GM21619 (cell line): ENCODE results near the gene KCNIP4.
"Not testable (repeated sequence)": the region's sequence is repeated elsewhere in the genome, so short reads cannot be mapped to it uniquely, and the experiment has no call there.

Experiments used
- ATAC-seq: cut with Tn5 transposase; IDR thresholded peaks from one replicate; pipeline ENCODE4 v1.9.1; 2021; ENCODE audit not compliant: unreplicated experiment

The KCNIP4 gene

DNA sequence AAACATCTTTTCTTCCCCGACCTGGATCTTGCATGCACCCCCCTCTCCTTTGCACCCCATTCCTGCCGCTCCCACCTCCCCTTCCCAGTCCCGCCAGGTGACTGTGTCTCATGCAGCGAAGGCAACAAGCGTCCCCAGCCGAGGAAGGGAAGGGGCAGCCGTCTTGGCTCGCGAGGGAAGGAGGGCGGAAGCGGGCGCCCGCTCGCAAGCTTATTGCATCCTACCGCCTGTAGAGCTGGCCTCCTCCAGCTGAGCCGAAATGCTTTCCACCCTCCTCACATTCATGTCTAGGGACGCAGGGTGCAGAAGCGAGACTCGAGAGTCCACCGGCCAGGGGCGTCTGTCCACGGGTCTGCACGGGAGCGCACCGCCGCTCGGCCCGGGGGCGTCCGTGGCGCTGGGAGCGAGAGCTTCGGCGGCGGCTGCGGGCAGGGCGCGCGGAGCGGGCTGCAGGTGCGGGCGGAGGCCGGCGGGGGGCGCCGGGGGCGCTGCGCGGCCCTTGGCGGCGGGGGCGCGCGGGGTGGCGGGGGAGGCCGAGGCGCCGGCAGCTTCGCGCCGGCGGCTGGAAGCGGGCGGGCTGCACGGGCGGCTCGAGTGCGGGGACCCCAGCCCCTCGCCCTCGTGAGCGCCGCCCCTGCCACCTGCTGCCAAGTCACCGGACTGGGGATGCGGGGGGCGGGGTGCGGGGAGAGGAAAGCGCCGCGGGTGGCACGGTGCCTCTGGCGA is at the start of gene KCNIP4:
TSS of gene KCNIP4 (minus strand) at position 426 of the 726 bp plus-strand sequence.
- ATAC-seq, result no peak

DNA sequence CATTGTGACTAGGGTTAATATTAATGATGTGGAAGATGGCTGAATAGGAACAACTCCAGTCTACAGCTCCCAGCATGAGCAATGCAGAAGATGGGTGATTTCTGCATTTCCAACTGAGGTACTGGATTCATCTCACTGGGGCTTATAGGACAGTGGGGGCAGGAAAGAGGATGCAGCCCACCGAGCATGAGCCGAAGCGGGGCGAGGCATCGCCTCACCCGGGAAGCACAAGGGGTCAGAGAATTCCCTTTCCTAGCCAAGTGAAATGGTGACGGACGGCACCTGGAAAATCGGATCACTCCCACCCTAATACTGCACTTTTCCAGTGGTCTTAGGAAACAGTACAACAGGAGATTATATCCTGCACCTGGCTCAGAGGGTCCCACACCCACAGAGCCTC is 48.0 kb upstream of the KCNIP4 start:
- not testable (repeated sequence) for ATAC-seq

DNA sequence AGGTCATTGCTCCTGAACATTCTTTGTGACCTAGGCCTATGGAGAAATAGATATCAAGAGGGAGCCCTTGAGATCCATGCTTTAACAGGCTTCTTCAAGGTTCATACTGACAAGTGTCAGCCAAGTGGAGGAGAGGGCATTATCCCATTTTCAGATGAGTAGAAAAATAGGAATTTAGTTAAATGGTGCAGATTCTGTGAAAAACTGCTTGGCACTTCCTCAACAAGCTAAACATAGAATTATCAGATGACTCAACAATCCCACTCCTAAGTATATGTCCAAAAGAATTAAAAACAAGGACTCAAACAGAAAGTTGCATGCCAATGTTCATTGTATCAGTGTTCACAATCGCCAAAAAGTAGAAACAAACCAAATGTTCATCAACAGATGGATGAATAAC is 43.8 kb upstream of the KCNIP4 start:
- ATAC-seq, result no peak

DNA sequence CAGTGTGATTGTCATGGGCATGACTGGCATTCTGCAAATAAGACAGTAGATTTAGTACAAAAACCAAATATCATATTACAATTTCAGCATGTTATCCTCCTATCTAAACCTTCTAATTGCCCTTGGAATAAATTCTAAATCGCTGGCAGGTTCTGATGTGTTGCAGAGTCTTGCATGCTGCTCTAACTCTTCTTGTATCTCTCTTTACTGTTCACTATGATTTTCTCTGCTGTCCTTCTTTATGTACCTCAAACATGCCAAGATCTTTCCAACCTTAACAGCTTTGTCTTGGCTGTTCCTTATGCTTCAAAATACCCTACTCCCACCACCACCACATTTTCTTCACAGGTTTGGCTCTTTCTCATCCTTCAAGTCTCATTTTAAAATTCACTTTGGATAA is 43.0 kb upstream of the KCNIP4 start:
- no peak for ATAC-seq

DNA sequence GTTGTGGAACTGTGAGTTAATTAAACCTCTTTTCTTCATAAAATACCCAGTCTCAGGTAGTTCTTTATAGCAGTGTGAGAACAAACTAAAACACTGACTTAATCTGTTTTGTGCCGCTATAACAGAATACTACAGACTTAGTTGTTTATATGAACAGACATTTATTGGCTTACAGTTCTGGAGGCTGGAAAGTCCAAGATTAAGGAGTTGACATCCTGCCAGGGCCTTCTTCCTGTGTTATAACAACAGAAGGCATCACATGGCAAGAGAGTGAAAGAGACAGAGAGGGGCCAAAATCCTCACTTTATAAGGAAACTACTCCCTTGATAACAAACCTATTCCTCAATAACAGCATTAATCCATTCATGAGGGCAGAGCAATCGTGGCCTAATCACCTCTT is 42.5 kb upstream of the KCNIP4 start:
- ATAC-seq, result no peak

DNA sequence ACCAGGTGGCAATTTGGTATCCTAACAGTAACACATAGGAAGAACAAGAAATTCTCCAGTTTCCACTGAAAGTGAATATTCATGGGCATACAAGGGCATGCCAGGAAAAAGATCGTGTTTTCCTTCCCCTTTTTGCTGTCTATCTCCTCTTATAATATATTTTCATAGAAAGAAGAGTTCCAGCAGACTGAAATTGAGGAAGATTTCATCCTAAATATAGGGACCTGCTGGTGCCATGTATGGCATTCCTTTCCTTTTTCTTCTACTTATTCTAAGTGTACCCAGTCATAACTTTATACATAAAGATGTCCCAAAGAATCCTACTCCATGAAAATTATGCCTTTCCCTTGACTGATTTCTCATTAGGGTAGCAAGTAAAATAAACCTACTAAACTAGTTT is 40.8 kb upstream of the KCNIP4 start:
- ATAC-seq, result no peak

DNA sequence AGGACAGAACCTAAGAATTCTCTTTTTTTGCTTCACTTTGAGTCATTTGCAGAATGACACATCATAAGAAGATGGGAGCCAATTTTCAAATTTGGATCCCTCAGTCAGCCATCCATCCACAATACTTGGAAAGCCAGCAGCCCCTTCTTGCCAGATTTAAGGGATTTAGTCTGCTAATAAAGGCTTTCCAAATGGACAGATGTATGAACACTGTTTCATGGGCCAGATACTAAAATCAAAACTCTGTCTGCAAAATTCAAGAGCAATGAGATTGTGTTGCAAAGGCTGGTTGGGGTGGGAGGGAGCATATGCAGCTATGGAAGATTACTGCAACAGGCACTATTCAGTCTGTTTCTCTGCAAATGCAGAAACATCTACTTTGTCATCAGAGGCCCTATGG is 37.7 kb upstream of the KCNIP4 start:
- ATAC-seq, result no peak

DNA sequence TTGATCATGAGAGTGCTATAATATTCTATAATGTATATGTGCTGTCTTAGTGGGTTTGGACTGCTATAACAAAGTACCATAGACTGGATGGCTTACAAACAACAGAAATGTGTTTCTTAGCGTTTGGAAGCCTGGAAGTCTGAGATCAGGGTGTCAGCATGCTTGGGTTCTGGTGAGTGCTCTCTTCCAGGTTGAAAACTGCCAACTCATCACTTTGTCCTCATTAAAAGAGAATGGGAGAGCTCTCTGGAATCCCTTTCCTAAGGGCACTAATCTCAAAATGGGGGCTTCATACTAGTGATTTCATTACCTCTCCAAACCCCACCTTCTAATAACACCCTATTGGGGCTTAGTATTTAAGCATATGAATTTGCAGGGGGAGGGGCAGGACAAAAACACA is 33.5 kb upstream of the KCNIP4 start:
- ATAC-seq, result no peak

DNA sequence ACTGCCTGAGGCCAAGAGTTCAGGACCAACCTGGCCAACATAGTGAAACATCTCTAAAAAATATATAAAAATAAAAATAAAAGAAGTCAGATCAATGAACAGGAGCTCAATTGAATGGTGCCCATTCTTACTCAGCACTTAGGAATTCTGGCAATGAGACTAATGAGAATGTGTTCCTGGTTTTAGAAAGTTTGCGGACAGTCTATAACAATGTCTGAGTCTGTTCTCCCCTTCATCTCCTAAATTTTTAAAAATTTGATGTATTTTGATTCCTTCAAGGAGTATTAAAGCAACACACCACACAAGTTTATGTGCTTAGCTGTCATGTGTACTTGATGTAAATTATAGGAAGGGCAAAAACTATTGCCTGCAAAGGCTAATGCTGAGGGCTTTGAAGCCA is 30.6 kb upstream of the KCNIP4 start:
- no peak for ATAC-seq

DNA sequence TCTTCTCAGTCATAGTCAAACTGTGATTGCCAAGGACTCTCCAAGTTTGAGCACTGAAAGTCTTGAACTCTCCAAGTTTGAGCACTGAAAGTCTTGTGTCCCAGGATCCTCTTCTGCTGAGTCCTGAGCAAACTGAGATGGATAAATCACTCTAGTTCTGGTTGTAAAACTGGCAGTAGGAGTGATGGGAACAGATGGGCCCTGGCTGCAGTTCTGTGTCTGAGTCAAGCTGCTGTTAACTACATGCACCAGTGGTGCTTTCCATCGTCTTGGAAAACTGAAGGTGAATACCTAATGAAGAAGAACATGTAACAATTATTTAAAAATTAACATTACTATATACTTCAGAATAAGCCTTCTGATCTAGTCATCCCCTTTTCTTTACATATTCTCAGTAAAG is 27.6 kb upstream of the KCNIP4 start:
- no peak for ATAC-seq

DNA sequence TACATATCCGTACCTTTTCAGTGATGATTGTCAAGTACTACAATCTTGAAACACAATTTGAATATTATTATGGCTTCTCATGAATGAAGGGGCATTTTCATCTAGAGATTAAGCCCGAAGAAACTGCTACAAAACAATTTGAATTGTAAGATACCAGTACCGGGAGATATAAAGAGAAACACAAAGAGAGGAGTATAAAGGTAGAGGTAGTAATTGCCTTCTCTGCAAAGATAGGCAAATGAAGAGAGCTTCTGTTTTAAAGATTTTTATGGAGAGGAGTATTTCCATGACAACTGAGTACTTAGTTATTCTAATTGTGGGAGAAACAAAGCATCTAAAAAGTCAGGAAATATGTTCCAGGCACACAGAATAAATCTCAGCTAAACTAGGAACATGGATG is 25.3 kb upstream of the KCNIP4 start:
- no peak for ATAC-seq

DNA sequence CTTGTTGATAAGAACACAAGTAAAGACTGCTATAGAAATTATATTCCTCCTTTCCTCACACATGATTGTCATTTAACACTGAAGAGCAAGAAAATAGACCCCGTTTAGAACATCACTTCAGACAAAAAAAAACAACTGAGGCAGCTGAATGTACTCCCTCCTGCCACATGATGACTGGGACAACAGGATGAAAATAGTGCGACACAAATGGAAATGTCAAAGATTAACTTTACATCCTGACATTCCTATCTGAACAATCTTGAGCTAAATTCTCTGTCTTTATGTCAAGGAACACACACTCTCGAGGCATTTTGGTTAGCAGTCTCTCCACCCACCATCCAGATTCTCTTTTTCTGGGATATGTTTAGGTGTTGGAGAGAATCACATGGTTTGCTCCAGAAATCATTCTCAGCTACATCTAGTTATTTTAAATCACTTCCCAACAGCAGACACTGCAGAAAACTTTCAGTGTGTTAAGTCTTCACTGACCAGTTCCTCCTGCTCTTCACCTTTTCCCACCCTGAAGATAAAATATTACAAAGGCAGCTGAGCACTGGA is 16.3 kb upstream of the KCNIP4 start:
- ATAC-seq, result no peak

DNA sequence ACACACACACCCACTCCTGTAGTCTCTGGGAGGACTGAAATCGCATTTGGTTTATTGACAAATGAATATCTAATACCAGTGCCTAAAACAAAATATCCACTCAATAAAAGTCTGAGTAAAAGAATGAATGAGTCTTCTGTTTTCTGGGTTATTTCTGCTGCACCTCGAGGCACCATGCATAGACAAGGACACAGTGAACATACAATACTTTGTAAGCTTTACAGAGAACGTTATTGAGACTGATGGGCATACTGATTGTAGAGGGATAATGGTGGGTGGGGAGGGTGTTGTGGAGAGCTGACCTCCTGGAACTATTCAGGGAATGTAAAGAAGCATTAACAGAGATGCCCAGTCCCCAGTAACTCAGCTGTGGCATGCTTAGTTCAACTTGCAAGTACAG is 14.1 kb upstream of the KCNIP4 start:
- ATAC-seq, result no peak

DNA sequence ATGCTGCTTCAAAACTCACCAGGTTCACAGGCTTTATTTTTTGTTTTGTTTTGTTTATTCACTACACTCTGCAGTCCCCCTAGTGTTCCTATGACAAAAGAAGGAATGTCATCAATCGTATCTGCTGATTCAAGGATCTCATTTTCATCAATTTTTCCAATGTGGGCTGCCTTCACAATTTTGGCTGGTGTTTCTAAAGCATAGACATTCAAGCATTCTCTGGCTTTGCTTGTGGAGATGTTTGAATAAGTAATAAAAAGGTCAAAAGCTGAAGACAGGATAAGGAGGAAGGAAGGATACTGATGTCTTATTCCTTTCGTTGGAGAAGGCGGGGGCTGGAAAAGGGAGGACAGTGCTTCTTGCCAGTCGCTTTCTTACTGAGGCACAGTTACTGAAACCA is 12.2 kb upstream of the KCNIP4 start:
- ATAC-seq, result no peak

DNA sequence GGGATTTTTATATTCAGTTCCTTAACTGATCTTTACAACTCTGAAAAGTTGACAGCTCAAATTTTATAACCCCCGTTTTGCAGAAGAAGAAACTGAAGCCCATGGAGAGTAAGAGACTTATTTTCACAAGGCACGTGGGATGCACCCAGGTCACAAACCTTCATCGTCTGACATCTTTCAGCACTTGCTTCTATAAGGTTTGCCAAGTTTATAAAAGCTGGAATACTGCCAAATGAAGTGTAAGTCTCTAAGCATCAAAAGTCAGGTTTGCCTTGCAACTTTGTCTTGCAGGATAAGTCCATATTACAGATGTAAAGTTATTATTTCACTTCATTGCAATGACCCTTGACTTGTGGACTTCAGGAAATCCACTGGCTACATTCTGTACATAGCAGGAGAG is 6.3 kb upstream of the KCNIP4 start:
- no peak for ATAC-seq

DNA sequence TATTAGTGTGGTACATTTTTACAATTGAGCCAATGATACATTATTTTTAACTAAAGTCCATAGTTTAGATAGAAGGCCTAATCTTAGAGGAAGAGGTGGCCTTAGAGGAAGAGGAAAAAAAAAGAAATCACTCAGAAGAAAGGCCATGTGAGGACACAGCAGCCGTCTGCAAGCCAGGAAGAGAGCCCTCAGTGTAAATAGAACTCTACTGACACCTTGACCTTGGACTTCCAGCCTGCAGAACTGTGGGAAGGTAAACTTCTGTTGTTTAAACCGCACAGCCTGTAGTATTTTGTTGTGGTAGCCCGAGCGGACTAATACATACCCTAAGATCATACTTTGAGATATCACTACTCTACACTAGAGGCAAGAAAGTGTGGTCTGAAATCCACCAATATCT is 5.1 kb upstream of the KCNIP4 start:
- no peak for ATAC-seq

DNA sequence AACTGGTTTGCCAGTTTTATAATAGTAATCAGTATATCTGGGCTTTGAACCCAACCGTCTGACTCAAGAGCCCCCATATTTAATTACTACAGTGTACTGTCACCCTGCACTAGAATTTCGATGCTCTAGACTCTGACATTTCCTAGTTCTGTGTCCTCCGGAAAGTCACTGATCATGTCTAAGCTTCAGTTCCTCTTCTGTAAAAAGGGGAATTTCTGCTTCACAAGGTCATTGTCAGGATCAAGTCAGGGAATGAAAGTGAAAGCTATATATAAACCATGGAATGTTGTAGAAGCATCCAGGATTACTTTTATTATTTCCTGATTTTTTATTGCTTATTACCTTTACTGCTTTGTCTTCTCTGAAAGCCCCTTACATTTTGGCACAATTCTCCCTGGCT is 4.0 kb upstream of the KCNIP4 start:
- ATAC-seq, result no peak

DNA sequence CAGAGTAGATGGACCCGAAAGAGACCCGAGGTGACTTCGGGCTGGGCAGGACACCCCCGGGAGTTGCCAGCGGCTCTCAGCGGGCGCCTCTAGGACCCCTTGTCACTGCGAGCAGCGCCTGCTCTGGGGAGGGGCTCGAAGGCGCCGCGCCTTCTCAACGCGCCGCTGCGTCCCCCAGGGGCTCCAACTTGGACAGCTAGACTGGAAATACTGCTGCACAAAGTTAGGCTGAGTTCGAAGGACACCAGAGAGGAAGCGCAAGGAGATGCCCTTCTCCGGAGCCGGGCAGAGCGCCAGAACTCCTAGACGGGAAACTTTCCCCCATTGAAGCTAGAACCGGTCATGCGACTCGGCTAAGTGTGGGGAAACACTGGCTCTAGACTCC is 493 bp upstream of the KCNIP4 start:
- ATAC-seq, result no peak

DNA sequence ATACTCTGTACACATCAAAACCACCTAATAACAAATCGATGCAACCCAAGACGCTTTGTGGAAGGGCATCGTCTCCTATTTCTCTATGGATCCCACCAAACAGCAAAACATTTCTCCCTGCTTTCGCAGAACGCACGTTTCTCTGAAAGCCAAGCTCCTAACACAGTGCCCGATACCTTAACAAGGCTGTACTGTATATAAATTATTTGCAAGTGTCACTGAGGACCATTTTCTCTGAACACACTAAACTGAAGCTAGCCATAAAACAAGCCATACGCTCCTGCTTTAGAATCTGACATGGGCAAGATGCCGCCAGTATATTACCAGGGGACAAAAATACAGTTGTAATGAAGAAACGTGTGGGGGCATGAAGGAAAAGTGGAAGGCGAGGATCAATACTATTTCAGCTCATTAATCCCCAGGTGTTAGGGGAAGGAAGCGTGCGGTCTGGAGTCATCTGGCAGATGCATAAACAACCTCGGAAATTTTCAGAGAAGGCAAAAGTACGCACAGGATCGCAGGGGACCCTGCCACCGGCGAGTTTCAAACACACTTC is 703 bp downstream of the KCNIP4 start:
- ATAC-seq, result no peak

DNA sequence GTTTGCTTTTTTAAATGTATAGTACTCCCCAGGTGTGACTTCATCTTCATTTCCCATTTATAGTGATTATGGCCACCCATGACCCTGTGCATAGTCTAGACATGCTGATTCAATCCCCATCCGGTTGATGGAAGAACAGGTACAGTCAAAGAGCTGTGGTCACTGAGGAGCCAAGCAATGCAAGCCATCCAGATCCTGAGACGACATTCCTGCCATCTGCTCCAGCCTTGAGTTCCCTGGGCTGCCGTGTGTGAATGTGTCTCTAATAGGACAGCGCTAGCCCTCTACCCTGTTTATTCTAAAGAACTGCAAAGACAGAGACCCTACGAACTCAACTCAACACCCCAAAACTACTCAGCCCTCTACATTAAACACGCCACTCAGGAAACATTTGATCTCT is 1.7 kb downstream of the KCNIP4 start:
- no peak for ATAC-seq

DNA sequence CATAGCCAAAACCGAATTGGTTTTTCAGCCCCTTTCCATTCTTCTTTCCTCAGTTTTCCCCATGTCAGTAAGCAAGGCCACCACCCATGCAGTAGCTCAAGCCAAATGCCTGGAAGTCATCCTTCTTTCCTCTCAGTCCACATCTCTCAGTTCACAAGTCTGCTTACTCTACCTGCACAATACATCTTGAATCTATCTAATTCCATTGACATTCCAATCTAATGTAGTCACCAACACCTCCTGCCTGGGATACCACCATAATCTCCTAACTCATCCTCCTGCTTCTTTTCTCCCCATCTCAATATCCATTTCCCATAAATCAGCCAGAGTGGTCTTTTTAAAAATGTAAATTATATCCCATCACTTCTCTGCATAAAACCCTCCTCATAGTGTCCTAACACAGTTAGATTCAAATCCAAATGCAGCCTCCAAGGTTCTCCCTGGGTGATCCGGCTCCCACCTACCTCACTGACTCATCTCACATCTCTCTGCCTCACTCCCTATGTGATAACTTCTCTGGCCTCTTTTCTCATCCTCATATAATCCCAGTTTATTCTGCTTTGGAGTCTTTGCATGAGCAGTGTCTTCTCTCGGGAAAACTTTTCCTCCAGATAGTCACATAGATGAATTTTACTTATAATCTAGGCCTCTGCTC is 26.9 kb downstream of the KCNIP4 start:
- no peak for ATAC-seq

DNA sequence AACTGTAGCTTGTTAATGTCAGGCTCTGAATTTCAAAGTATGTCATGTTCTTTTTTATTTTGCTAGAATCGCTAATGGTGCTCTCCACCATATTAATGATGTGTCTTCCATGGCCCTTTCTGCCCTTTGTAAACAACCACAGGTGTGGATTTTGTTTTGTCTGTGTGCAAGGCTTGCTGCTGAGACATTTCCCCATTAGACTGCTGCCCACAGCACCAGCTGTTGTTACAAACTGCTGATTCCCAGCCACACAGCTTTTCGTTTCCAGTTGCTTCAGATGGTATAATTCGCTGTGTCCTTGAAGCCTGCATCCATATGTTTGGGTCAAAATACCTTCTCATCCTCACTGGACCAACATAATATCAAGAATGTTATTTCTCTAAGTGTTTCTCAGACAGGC is 32.8 kb downstream of the KCNIP4 start:
- ATAC-seq, result no peak
